Measurements from ENCODE around the gene LRMDA.
"Not testable (repeated sequence)": the region's sequence is repeated elsewhere in the genome, so short reads cannot be mapped to it uniquely, and the experiment has no call there.

The LRMDA gene

GRCh38 chr10:75723319-75723980 lies 292.0 kb downstream of the LRMDA start:
- no peak for DNase-seq

- no peak for DNase-seq
Measured at GRCh38 chr10:75724047-75724446, 292.6 kb downstream of the LRMDA start.

GRCh38 chr10:75726522-75727483 lies 295.4 kb downstream of the LRMDA start:
- DNase-seq: no peak

- no peak for DNase-seq
Measured at GRCh38 chr10:75730847-75731246, 299.4 kb downstream of the LRMDA start.

DNA sequence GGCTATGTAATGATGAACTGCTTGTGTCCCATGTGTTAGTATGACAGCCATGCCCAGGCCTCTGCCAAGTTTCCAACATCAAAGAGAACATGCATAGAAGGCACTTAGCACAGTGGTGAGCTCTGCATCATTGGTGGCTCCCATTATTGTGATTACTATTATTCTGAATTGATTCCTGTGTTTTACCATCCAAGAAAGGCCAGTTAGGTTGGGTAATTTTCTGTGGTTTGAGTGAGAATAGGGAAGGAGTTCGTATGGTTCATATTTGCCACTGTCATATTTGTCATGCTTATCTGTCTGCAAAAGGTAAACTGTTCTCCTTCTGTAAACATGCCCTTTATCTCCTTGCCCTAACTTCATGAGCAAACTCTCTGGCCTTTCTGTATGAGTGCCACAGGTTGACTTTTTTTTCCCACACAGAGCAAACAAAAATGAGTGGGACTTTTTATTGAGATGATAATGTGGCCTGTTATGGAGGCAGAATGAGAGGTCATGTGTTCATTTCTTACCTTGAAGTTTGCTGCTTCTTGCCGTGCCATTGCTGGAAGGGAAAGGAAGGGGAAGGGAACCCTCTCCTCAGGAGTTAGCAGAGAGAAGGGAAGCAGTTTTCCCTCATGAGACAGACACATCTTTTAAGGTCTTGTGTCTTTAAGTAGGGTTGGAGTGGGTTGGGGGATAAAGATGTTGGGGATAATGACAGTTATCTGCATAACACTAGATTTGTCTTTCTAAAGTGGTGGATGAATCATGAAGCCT lies 301.9 kb downstream of the LRMDA start:
- no peak for DNase-seq

DNA sequence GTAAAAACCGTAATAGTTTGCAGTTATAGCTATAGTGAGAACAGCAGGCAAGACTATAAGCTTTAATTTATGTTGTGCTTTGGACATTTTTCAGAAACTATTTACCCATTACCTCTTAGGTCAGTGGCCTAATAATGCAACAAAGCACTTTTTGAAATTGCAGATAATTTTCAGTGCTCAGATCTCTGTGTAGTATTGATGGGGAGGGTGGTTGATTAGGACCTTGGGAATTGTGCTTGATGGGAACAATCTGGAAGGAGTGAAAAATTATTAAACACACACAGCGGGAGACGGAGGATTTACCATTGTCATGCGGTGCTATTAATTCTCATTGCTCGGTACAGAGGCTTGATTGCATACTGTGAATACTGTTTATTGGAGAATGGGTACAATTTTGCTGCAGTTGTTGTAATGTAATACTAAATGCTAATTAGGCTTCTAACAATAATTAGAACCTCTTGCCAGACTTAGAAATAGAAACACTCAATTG lies 304.8 kb downstream of the LRMDA start:
- no peak for DNase-seq

- no peak for DNase-seq
Measured at GRCh38 chr10:75736889-75737579, 305.6 kb downstream of the LRMDA start.

DNA sequence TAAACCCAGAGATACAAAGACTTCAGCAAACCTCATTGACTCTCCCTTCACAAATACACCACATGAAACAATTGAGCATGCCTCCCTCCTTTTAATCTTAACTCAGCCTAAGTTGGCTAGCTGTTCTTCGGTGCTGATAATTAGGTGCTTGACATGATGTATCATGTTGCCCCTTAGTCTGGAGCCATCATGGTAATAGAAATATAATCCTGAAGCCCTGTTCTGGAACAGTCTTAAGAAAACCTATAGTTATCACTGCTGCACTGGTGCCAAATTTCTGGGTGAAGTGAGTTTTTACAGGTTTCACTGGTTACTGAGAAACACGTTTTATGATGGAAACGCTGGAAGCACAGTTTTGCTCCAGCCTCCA lies 306.1 kb downstream of the LRMDA start:
- no peak for DNase-seq

DNA sequence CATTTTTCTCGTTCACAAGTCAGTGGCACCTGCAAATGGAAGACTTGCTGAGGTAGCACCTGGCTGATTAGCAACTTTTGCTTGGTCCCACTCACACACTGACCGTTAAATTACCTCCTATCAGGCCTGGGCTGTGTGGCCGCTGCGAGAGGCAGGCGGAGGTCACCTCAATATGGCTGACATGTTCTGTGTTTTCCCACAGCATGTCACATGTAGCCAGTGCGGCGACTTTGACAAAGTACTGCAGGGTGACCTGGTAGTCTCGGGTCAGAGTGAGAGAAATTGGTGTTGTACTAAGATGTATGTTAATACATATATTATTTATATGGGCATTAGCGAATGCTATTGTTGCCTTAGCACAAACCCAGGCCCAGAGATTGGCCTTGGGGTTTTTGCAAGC lies 307.5 kb downstream of the LRMDA start:
- DNase-seq: no peak

DNA sequence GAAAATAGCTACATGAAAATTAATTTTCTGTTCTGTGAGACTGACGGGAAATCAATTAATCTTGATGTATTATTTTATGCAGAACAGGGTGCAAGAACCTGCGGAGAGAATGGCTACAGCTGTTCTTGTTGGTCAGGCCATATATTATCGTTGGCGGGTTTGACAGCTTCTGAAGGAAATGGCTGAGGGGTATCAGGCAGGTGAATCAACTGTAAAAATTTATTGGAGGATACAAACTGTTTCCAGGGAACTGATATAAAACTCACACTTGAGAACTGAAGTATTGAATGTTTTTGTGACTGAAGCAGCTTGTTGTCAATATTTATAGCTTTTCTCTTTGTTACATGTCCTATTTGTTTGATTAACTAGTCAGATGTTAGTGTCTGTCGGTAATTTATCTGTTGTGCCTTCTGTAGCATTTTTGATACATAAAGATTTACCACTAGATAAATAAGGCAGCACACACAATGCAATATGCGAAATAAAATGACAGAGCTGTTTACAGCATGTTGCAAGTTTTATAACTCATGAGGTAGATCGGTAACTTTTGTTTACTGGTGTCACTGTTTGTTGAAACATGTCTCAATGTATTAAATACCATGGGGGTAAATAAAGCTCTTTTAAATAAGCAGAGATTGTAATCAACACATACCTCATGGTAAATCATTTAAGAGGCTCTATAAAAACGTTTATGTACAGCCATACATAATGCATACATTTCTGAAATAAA lies 308.2 kb downstream of the LRMDA start:
- DNase-seq: no peak

DNA sequence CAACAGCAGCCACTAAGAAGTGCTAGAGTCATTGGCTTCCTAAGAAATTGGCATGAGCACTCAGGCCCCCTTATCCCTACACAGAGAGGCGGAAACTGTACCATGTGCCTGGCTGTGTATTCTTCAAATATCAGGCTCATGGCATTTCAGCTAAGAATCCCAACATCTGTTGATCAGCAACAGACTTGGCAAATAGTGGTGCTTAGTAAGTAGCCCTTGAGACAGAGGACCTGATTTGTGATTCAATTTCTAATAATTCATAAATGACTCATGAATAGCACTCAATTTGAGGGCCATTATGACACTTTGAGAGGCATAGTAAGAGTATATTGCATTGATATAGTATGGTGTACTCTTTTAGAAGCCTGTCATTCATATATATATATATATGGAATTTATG lies 309.1 kb downstream of the LRMDA start:
- DNase-seq: no peak

DNA sequence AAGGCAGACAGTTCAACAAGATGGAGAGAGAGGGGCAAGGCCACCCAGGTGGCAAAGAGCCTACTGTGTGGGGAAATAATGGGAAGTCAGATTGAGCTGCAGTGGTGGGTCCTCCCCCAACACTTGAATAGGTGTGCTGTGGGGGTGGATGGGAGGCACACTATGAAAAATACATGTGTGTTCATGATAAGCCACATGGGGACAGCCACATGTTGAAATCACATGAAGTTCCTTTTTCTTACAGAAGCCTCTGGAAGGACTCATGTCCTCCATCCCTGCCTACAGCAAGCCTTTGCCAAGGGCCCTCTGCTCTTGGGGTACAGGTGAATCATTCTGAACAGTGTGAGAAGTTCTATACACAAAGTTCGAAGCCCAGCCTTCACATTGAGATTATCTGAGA lies 310.9 kb downstream of the LRMDA start:
- no peak for DNase-seq

GRCh38 chr10:75743291-75743778 lies 311.9 kb downstream of the LRMDA start:
- DNase-seq: no peak

DNA sequence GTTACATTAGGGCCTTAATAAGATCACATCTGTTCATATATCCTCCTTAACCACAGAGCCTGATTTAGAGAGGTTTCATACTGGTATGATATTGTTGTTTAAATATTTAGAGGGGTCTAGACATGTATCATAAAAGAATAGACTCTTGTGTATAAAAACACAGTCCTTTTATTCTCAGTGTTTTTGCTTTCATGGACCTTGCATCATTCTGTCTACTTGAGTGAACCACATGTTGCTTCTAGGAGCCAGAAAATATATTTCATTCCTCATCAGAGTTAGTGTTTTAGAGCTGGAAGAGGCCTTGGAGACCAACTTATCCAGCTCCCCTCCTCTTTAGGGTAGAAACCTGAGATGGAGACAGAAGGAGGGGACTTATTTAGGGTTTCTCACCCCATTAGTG lies 312.8 kb downstream of the LRMDA start:
- DNase-seq: no peak

DNA sequence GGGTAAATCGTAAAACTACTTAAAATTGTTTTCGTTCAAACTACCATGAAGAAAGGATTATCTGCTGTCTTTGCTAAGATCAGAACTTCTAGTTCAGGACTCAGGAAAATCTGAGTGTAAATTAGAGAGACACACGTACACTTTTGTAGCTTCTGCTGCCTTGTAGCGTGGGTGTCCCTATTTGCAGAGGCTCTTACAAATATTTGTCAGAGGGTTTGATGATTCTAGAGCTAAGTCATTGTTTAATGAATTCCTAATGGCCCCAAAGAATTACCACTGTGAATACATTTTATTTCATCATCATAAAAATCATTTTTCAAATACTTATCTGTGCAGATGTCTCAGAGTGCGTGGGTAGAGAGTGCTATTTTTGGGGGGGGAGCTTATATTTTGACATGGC lies 314.9 kb downstream of the LRMDA start:
- no peak for DNase-seq

DNA sequence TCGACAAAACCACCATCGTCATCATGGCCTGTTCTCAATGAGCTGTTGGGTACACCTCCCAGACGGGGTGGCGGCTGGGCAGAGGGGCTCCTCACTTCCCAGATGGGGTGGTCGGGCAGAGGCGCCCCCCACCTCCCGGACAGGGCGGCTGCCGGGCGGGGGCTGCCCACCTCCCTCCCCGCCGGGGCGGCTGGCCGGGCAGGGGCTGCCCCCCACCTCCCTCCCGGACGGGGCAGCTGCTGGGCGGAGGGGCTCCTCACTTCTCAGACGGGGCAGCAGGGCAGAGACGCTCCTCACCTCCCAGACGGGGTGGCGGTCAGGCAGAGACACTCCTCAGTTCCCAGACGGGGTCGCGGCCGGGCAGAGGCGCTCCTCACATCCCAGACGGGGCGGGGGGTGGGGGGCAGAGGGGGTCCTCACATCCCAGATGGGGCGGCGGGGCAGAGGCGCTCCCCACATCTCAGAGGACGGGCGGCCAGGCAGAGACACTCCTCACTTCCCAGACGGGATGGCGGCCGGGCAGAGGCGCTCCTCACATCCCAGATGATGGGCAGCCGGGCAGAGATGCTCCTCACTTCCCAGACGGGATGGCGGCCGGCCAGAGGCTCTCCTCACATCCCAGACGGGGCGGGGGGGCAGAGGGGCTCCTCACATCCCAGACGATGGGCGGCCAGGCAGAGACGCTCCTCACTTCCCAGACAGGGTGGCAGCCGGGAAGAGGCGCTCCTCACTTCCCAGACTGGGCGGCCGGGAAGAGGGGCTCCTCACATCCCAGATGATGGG lies 318.9 kb downstream of the LRMDA start:
- not testable (repeated sequence) for DNase-seq

- DNase-seq: no peak
Measured at GRCh38 chr10:75751232-75751631, 319.8 kb downstream of the LRMDA start.

DNA sequence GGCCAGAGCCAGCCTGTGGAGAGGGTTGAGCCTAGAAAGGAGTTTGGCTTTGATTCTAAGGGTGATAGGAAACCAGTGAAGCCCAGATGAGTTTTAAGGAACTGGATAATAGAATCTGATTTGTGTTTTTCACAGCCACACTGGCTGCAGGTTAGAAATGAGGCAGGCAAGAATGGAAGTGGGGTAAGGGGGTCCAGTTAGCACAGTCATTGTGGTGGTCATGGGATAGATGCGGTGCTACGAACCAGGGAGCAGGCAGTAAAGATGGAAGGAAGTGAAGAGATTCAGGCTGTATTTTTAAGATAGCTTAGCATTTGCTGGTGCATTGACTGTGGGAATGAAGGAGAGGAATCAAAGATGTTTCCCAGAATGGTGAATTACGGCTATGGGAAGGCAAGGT lies 322.2 kb downstream of the LRMDA start:
- DNase-seq: no peak

- no peak for DNase-seq
Measured at GRCh38 chr10:75754096-75754831, 322.8 kb downstream of the LRMDA start.

DNA sequence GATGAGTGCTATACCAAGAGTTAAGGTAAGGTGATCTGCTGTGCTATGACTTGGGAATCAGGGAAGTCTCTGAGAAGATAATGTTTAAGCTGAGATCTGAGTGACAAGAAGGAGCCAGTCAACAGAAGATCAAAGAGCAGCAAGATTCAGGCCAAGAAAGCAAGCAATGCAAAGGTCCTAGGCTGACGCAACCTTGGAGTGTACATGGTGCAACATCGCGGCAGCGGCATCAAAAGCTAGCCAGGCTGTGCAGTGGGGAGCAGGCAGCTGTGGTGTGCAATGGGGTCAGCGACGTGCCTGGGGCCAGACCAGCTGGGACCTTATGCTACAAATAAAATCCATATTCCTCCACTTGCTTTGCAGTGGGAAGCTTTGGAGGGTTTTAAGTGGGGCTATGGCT lies 324.1 kb downstream of the LRMDA start:
- DNase-seq: no peak

All from activated T-cell treated with anti-CD3 and anti-CD28 coated beads for 4 hours (primary cell).